Mucosa of descending colon (tissue), 3 donors: ENCODE measurements around the gene ZBTB43. TPM values are rescaled to one million over a fixed set of nuclear protein-coding genes. Genes with fewer than 3 reads are reported as not detected.

Source experiments
- ATAC-seq: fragments of 200-7000 bp; cut with Tn5 transposase; one replicate; pipeline ENCODE4 v1.9.1; 2020; ENCODE audit warnings: mild to moderate bottlenecking, moderate library complexity
- DNase-seq, 3 donors: peaks; one replicate each; pipeline ENCODE4 v3.0.0-alpha.2; 2020
- H3K36me3 ChIP-seq: fragments of 200-600 bp; one replicate; pipeline ENCODE4 v1.8.0; 2021; ENCODE audit warnings: low read depth, mild to moderate bottlenecking
- H3K4me1 ChIP-seq: fragments of 200-600 bp; one replicate; pipeline ENCODE4 v1.8.0; 2021; ENCODE audit warnings: low read depth, mild to moderate bottlenecking
- H3K4me3 ChIP-seq: fragments of 200-600 bp; one replicate; pipeline ENCODE4 v1.8.0; 2021; ENCODE audit warnings: mild to moderate bottlenecking
- H3K9me3 ChIP-seq: fragments of 200-600 bp; one replicate; pipeline ENCODE4 v1.8.0; 2021; ENCODE audit warnings: mild to moderate bottlenecking
- CTCF ChIP-seq: fragments of 200-600 bp; IDR thresholded peaks from one replicate; pipeline ENCODE4 v1.8.0; 2022; ENCODE audit warnings: antibody characterized with exemption, mild to moderate bottlenecking
- intact Hi-C, 2 donors: fragments of 100-400 bp; cut with DNase I in 1 of 2; cut with micrococcal nuclease in 1 of 2; formaldehyde crosslinking; loops; one replicate each; pipeline versions ENCODE4 v1.11.0 to v1.11.1; 2022; cut with DNase I, micrococcal nuclease
- total RNA-seq, 3 donors: library from RNA; stranded (reverse); fragmentation: NEBNext Ultra II Directional in 2 of 3; extraction: Animal tissue kit (Norgen Biotek cat#: 25700) in 2 of 3; gene quantifications; one replicate each; pipeline versions ENCODE4 v1.2.1 to v1.2.4, GENCODE V29; 2021 to 2023
- donor health status: DM: no; HTN: no; CAD: no; lungs with moderate emphysema.
- donor health status: DM: no; HTN: no; CAD: no.
- donor health status: DM: no; HTN: yes; CAD: no.

ZBTB43 gene
- total RNA-seq, 3 donors from 2014 or later, result 18.8 to 24.0 (median 21.7) TPM

DNA sequence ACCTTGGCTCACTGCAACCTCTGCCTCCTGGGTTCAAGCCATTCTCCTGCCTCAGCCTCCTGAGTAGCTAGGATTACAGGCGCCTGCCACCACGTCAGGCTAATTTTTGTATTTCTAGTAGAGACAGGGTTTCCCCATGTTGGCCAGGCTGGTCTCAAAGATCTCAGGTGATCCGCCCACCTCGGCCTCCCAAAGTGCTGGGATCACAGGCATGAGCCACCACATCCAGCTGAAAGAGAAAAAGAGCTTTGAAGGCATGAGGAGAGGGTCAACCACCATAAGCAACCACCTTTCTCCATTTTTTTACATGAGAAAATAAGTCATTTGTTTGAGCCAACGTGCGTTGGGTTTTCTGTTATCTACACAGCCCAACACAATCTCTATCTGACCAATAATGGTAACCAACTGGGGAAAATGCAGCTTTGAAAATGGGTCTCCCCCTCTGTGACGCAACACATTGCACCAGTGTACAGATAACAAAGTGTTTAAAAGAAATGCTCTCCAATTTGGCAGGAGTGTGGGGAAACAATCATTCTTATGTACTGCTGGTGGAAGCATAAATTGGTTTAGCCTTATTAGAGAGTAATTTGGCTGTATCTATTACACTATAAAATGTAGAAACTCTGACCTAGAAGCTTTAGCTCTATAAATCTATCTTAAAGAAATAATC, 45.8 kb upstream of the ZBTB43 start:
- intact Hi-C loops, result no loop called here
- Histone ChIP-seq H3K4me1 (peaks cover 5% of the 10 kb centered on the region), H3K36me3 (no peaks in the 10 kb centered on the region), H3K9me3 (no peaks in the 10 kb centered on the region), H3K4me3 (no peak overlapping the region)
- no peak for DNase-seq
- TF ChIP-seq CTCF, result no peak
- no peak for ATAC-seq

GRCh38 chr9:126761274-126761673, 43.6 kb upstream of the ZBTB43 start:
- DNase-seq (no peak), ATAC-seq (no peak)
- H3K4me3 ChIP-seq, result no peak overlapping the region
- H3K4me1 ChIP-seq, result no peaks in the 10 kb centered on the region
- no peaks in the 10 kb centered on the region for H3K9me3 ChIP-seq
- TF ChIP-seq CTCF, result no peak
- intact Hi-C loops, result no loop called here
- no peaks in the 10 kb centered on the region for H3K36me3 ChIP-seq

DNA sequence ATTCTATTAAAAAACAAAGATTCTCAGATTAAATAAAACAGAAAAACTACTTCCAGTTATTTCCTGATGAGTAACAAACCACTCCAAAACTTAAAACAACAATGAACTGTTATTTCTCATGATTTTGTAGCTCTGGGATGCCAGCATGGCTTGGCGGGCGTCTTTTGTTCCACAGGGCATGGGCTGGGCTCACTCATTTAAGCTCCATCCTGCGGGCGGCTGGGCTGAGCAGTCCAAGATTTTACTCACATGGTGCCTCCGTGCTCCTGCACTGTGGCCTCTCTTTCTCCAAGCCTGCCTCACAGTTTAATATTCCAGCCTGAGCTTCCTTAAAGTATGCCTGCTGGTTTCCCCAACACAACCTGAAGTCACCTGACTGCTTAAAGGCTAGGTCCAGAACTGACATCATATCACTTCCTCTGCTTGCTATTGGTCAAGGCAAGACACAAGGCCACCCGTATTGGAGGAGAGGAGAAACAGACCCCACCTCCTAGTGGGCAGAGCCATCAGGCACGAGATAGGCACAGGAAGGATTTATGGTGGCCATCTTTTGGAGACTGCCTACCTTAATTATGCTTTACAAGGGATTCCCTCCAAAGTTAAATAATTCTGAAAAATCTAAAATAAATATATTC, 41.6 kb upstream of the ZBTB43 start:
- no peak for DNase-seq
- H3K9me3 ChIP-seq, result no peaks in the 10 kb centered on the region
- ATAC-seq, result peak; percentile 42

GRCh38 chr9:126773004-126773607, 31.7 kb upstream of the ZBTB43 start:
- H3K4me1 ChIP-seq, result no peaks in the 10 kb centered on the region
- intact Hi-C loops, result no loop called here
- TF ChIP-seq CTCF, result no peak
- peak in 1 of 3 donors; percentile 20 for DNase-seq
- no peaks in the 10 kb centered on the region for H3K9me3 ChIP-seq
- H3K36me3 ChIP-seq, result no peaks in the 10 kb centered on the region
- no peak for ATAC-seq
- no peak overlapping the region for H3K4me3 ChIP-seq

More for the DNA sequence above, 41.6 kb upstream of the ZBTB43 start:
- Histone ChIP-seq H3K4me3 (no peak overlapping the region), H3K36me3 (no peaks in the 10 kb centered on the region), H3K4me1 (no peaks in the 10 kb centered on the region)
- no peak for TF ChIP-seq CTCF
- intact Hi-C loops, result no loop called here

- DNase-seq, result no peak
- intact Hi-C loops, result no loop called here
- Histone ChIP-seq H3K9me3 (no peaks in the 10 kb centered on the region), H3K4me3 (no peak overlapping the region), H3K4me1 (no peaks in the 10 kb centered on the region), H3K36me3 (no peaks in the 10 kb centered on the region)
- no peak for ATAC-seq
- no peak for TF ChIP-seq CTCF
These were observed 28.9 kb upstream of the ZBTB43 start for GRCh38 chr9:126775926-126776325.
